PFSK-1 (cell line): ENCODE data around the gene GLB1L3.

Experiments
- FOXP2 ChIP-seq: optimal IDR thresholded peaks from 2 replicates; pipeline ENCODE3; 2011; ENCODE audit warnings: borderline replicate concordance, control low read depth, inconsistent platforms; ENCODE audit not compliant: insufficient read depth; ENCODE audit errors: extremely low read length, extremely low read depth
- POLR2AphosphoS5 ChIP-seq: IDR thresholded peaks from 2 replicates; pipeline ENCODE4 v1.6.1; 2012; ENCODE audit warnings: low read depth, mild to moderate bottlenecking, control low read depth, low read length, moderate library complexity
- REST ChIP-seq, 2 experiments: IDR thresholded peaks; 2 replicates each; pipeline versions ENCODE4 v1.6.1 to v1.8.0; 2011 to 2012; ENCODE audit warnings: low read depth in 2 of 2, low read length in 2 of 2, control low read depth in 1 of 2, inconsistent platforms in 1 of 2, mild to moderate bottlenecking in 1 of 2, moderate library complexity in 1 of 2; ENCODE audit not compliant: insufficient read depth in 1 of 2
- SIN3A ChIP-seq: IDR thresholded peaks from 2 replicates; pipeline ENCODE4 v1.6.1; 2012; ENCODE audit warnings: mild to moderate bottlenecking, low read length, moderate library complexity, borderline replicate concordance; ENCODE audit not compliant: insufficient read depth
- TAF1 ChIP-seq: IDR thresholded peaks from 2 replicates; pipeline ENCODE4 v1.6.1; 2012; ENCODE audit warnings: low read length, control low read depth, borderline replicate concordance; ENCODE audit not compliant: insufficient read depth

GLB1L3 gene

GRCh38 chr11:134338654-134339053 is 62.5 kb downstream of the GLB1L3 start:
- TF ChIP-seq REST (IDR thresholded peaks at IDR 0.05; ENCODE audit: insufficient read depth in 1 of 2, low read depth in 2 of 2, low read length in 2 of 2) (no peak), SIN3A (no peak), TAF1 (no peak)

GRCh38 chr11:134339756-134340155 is 63.6 kb downstream of the GLB1L3 start:
- no peak for TF ChIP-seq FOXP2
- no peak for TF ChIP-seq POLR2AphosphoS5
- no peak for TF ChIP-seq SIN3A
- TF ChIP-seq TAF1 = no peak

GRCh38 chr11:134340354-134340964 is 64.3 kb downstream of the GLB1L3 start:
- TF ChIP-seq REST (IDR thresholded peaks at IDR 0.05; ENCODE audit: insufficient read depth in 1 of 2, low read depth in 2 of 2, low read length in 2 of 2) (no peak), FOXP2 (no peak), POLR2AphosphoS5 (no peak), SIN3A (no peak), TAF1 (no peak)

GRCh38 chr11:134341805-134342571 is 65.8 kb downstream of the GLB1L3 start:
- TF ChIP-seq FOXP2 (no peak), POLR2AphosphoS5 (no peak), SIN3A (no peak), REST (IDR thresholded peaks at IDR 0.05; ENCODE audit: insufficient read depth in 1 of 2, low read depth in 2 of 2, low read length in 2 of 2) (no peak), TAF1 (no peak)

- TF ChIP-seq SIN3A = no peak
- TF ChIP-seq TAF1 = no peak
Observed at GRCh38 chr11:134342572-134343340, 66.6 kb downstream of the GLB1L3 start.

GRCh38 chr11:134343646-134344045 is 67.5 kb downstream of the GLB1L3 start:
- TF ChIP-seq POLR2AphosphoS5 = no peak
- no peak for TF ChIP-seq SIN3A
- TF ChIP-seq FOXP2 = no peak
- TF ChIP-seq REST (IDR thresholded peaks at IDR 0.05; ENCODE audit: insufficient read depth in 1 of 2, low read depth in 2 of 2, low read length in 2 of 2) = no peak
- no peak for TF ChIP-seq TAF1
